Astrocyte (in vitro differentiated cells and primary cell): ENCODE data around the gene CNN3. TPM values are rescaled to one million over a fixed set of nuclear protein-coding genes. Genes with fewer than 3 reads are reported as not detected.

ENCODE experiments used
- DNase-seq: peaks from one replicate; pipeline ENCODE4 v3.0.0-alpha.2; 2010; ENCODE audit warnings: low read depth
- FAIRE-seq: peaks from 2 replicates; lab custom pipeline; 2011; peaks lifted over from hg19 to GRCh38; lab: Jason Lieb, UNC
- H2AFZ ChIP-seq: 2 replicates; pipeline ENCODE4 v1.6.0; 2012; ENCODE audit warnings: low read depth, low read length, inconsistent platforms
- H3K27ac ChIP-seq: 2 replicates; pipeline ENCODE4 v1.5.1; 2011; ENCODE audit warnings: low read depth, low read length, inconsistent platforms
- H3K27me3 ChIP-seq: 2 replicates; pipeline ENCODE4 v1.6.0; 2011; ENCODE audit warnings: low read length, inconsistent platforms; ENCODE audit not compliant: insufficient read depth
- H3K36me3 ChIP-seq: 2 replicates; pipeline ENCODE4 v1.5.1; 2011; ENCODE audit warnings: low read length, inconsistent platforms; ENCODE audit not compliant: insufficient read depth
- H3K4me1 ChIP-seq: 2 replicates; pipeline ENCODE4 v1.5.1; 2011; ENCODE audit warnings: low read length, inconsistent platforms; ENCODE audit not compliant: insufficient read depth
- H3K4me2 ChIP-seq: 2 replicates; pipeline ENCODE4 v1.6.0; 2012; ENCODE audit warnings: low read length, inconsistent platforms
- H3K4me3 ChIP-seq: 2 replicates; pipeline ENCODE4 v1.5.1; 2011; ENCODE audit warnings: low read depth, mild to moderate bottlenecking, low read length, inconsistent platforms; ENCODE audit not compliant: insufficient read depth
- H3K79me2 ChIP-seq: 2 replicates; pipeline ENCODE4 v1.6.0; 2012; ENCODE audit warnings: mild to moderate bottlenecking, low read length, inconsistent platforms; ENCODE audit not compliant: insufficient read depth
- H3K9ac ChIP-seq: 2 replicates; pipeline ENCODE4 v1.6.0; 2012; ENCODE audit warnings: mild to moderate bottlenecking, low read length, inconsistent platforms
- H3K9me3 ChIP-seq: 2 replicates; pipeline ENCODE4 v1.5.1; 2012; ENCODE audit warnings: low read depth, mild to moderate bottlenecking, low read length, inconsistent platforms; ENCODE audit not compliant: insufficient read depth
- H4K20me1 ChIP-seq: 2 replicates; pipeline ENCODE4 v1.6.0; 2012; ENCODE audit warnings: low read length, inconsistent platforms; ENCODE audit not compliant: insufficient read depth
- H3K27ac Mint-ChIP-seq: one replicate; pipeline ENCODE4 v1.8.0; 2021; ENCODE audit warnings: mild to moderate bottlenecking, mixed read lengths; ENCODE audit not compliant: unreplicated experiment
- H3K27me3 Mint-ChIP-seq: one replicate; pipeline ENCODE4 v1.8.0; 2021; ENCODE audit warnings: low read depth, mixed read lengths; ENCODE audit not compliant: unreplicated experiment
- H3K36me3 Mint-ChIP-seq: one replicate; pipeline ENCODE4 v1.8.0; 2021; ENCODE audit warnings: low read depth, mixed read lengths; ENCODE audit not compliant: unreplicated experiment
- H3K4me1 Mint-ChIP-seq: one replicate; pipeline ENCODE4 v1.8.0; 2021; ENCODE audit warnings: low read depth, mixed read lengths; ENCODE audit not compliant: unreplicated experiment
- H3K4me3 Mint-ChIP-seq: one replicate; pipeline ENCODE4 v1.8.0; 2021; ENCODE audit warnings: mild to moderate bottlenecking, moderate library complexity, mixed read lengths; ENCODE audit not compliant: unreplicated experiment
- H3K9me3 Mint-ChIP-seq: one replicate; pipeline ENCODE4 v1.8.0; 2021; ENCODE audit warnings: mild to moderate bottlenecking, mixed read lengths; ENCODE audit not compliant: unreplicated experiment
- EZH2 ChIP-seq: IDR thresholded peaks from 2 replicates; pipeline ENCODE4 v1.6.1; 2012; ENCODE audit warnings: mild to moderate bottlenecking, low read length, inconsistent platforms; ENCODE audit not compliant: insufficient read depth
- total RNA-seq: library from RNA; stranded (reverse); gene quantifications from 2 replicates; pipeline ENCODE4 v1.2.1, GENCODE V29; 2021
- TF ChIP-seq, protein P1 (sequence below): IDR thresholded peaks from 2 replicates; pipeline ENCODE4 v1.5.1; 2011; ENCODE audit warnings: low read depth, mild to moderate bottlenecking, inconsistent platforms, low read length, moderate library complexity; ENCODE audit not compliant: insufficient read depth

The CNN3 gene
- total RNA-seq, 1 donor from 2014 or later, result 515 TPM

- Histone ChIP-seq H4K20me1 (peaks cover 53% of the 10 kb centered on the region), H3K4me3 (no peak overlapping the region), H3K4me1 (peaks cover 17% of the 10 kb centered on the region), H2AFZ (no peak overlapping the region), H3K27me3 (no peaks in the 10 kb centered on the region), H3K9me3 (no peaks in the 10 kb centered on the region), H3K9ac (no peak overlapping the region), H3K27ac (no peak overlapping the region), H3K36me3 (peaks cover 77% of the 10 kb centered on the region), H3K4me2 (no peak overlapping the region), H3K79me2 (peaks cover 30% of the 10 kb centered on the region)
- H3K27me3 Mint-ChIP-seq, result no peaks in the 10 kb centered on the region
- FAIRE-seq (no peak), DNase-seq (no peak)
- H3K9me3 Mint-ChIP-seq, result no peaks in the 10 kb centered on the region
- peak overlapping the region; percentile 34 for H3K27ac Mint-ChIP-seq
- TF ChIP-seq EZH2, result no peak
- TF ChIP-seq, protein P1, sequence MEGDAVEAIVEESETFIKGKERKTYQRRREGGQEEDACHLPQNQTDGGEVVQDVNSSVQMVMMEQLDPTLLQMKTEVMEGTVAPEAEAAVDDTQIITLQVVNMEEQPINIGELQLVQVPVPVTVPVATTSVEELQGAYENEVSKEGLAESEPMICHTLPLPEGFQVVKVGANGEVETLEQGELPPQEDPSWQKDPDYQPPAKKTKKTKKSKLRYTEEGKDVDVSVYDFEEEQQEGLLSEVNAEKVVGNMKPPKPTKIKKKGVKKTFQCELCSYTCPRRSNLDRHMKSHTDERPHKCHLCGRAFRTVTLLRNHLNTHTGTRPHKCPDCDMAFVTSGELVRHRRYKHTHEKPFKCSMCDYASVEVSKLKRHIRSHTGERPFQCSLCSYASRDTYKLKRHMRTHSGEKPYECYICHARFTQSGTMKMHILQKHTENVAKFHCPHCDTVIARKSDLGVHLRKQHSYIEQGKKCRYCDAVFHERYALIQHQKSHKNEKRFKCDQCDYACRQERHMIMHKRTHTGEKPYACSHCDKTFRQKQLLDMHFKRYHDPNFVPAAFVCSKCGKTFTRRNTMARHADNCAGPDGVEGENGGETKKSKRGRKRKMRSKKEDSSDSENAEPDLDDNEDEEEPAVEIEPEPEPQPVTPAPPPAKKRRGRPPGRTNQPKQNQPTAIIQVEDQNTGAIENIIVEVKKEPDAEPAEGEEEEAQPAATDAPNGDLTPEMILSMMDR, result no peak
- H3K4me1 Mint-ChIP-seq, result peaks cover 41% of the 10 kb centered on the region
- H3K36me3 Mint-ChIP-seq, result peaks cover 33% of the 10 kb centered on the region
- H3K4me3 Mint-ChIP-seq, result no peak overlapping the region
Measured at GRCh38 chr1:94895518-94895917, 31.4 kb downstream of the CNN3 start.

- H3K27ac Mint-ChIP-seq, result peak overlapping the region; percentile 10
- Histone ChIP-seq H2AFZ (no peak overlapping the region), H3K36me3 (peaks cover 70% of the 10 kb centered on the region), H4K20me1 (peaks cover 47% of the 10 kb centered on the region), H3K27ac (no peak overlapping the region), H3K4me2 (no peak overlapping the region), H3K27me3 (no peaks in the 10 kb centered on the region), H3K4me3 (no peak overlapping the region), H3K4me1 (peaks cover 11% of the 10 kb centered on the region), H3K9ac (no peak overlapping the region), H3K9me3 (no peaks in the 10 kb centered on the region), H3K79me2 (peaks cover 21% of the 10 kb centered on the region)
- no peak for FAIRE-seq
- no peak overlapping the region for H3K4me3 Mint-ChIP-seq
- peaks cover 36% of the 10 kb centered on the region for H3K4me1 Mint-ChIP-seq
- TF ChIP-seq, protein P1, result no peak
- TF ChIP-seq EZH2, result no peak
- peaks cover 32% of the 10 kb centered on the region for H3K36me3 Mint-ChIP-seq
- no peaks in the 10 kb centered on the region for H3K9me3 Mint-ChIP-seq
- H3K27me3 Mint-ChIP-seq, result no peaks in the 10 kb centered on the region
- no peak for DNase-seq
Measured at GRCh38 chr1:94894630-94895029, 32.3 kb downstream of the CNN3 start.

GRCh38 chr1:94892604-94893254 is 34.2 kb downstream of the CNN3 start:
- H3K79me2 ChIP-seq, result peaks cover 10% of the 10 kb centered on the region
- no peak overlapping the region for H2AFZ ChIP-seq
- FAIRE-seq (no peak), DNase-seq (no peak)
- H3K27me3 ChIP-seq, result no peaks in the 10 kb centered on the region
- H4K20me1 ChIP-seq, result peaks cover 33% of the 10 kb centered on the region
- H3K4me1 ChIP-seq, result no peaks in the 10 kb centered on the region
- no peak overlapping the region for H3K4me3 Mint-ChIP-seq
- no peak overlapping the region for H3K27ac ChIP-seq
- no peak overlapping the region for H3K4me3 ChIP-seq
- no peak overlapping the region for H3K27ac Mint-ChIP-seq
- peaks cover 20% of the 10 kb centered on the region for H3K4me1 Mint-ChIP-seq
- H3K4me2 ChIP-seq, result no peak overlapping the region
- H3K27me3 Mint-ChIP-seq, result no peaks in the 10 kb centered on the region
- H3K9ac ChIP-seq, result no peak overlapping the region
- H3K36me3 Mint-ChIP-seq, result peaks cover 29% of the 10 kb centered on the region
- no peak for TF ChIP-seq EZH2
- TF ChIP-seq, protein P1, result no peak
- peaks cover 51% of the 10 kb centered on the region for H3K36me3 ChIP-seq
- H3K9me3 ChIP-seq, result no peaks in the 10 kb centered on the region
- no peaks in the 10 kb centered on the region for H3K9me3 Mint-ChIP-seq
